Activated CD8-positive, alpha-beta T cell treated with anti-CD3 and anti-CD28 coated beads for 36 hours (primary cell): Measurements from ENCODE around the gene TRIM9. TPM values are rescaled to one million over a fixed set of nuclear protein-coding genes. Genes with fewer than 3 reads are reported as not detected.

Source experiments
- ATAC-seq: fragments of 200-7000 bp; cut with Tn5 transposase; one replicate; pipeline ENCODE4 v1.10.0; 2021; ENCODE audit warnings: mild to moderate bottlenecking, moderate library complexity
- CTCF ChIA-PET: fragments of 350-600 bp; sonication (Branson Sonifier 250); formaldehyde crosslinking; loops from one replicate; lab custom pipeline; 2021; ENCODE audit warnings: antibody characterized with exemption; lab: Charles Lee
- POLR2A ChIA-PET: fragments of 350-600 bp; sonication (Branson Sonifier 250); formaldehyde crosslinking; loops from one replicate; lab custom pipeline; 2021; ENCODE audit warnings: antibody characterized with exemption; lab: Charles Lee
- DNase-seq: peaks from one replicate; pipeline ENCODE4 v3.0.0-alpha.2; 2020
- H3K27ac Mint-ChIP-seq: one replicate; pipeline ENCODE4 v1.8.0; 2021; ENCODE audit warnings: mild to moderate bottlenecking, mixed read lengths
- H3K27me3 Mint-ChIP-seq: one replicate; pipeline ENCODE4 v1.8.0; 2021; ENCODE audit warnings: mixed read lengths
- H3K36me3 Mint-ChIP-seq: one replicate; pipeline ENCODE4 v1.8.0; 2021; ENCODE audit warnings: low read depth, mixed read lengths
- H3K4me1 Mint-ChIP-seq: one replicate; pipeline ENCODE4 v1.8.0; 2021; ENCODE audit warnings: low read depth, mixed read lengths
- H3K4me3 Mint-ChIP-seq: one replicate; pipeline ENCODE4 v1.8.0; 2021; ENCODE audit warnings: mild to moderate bottlenecking, moderate library complexity, mixed read lengths
- H3K9me3 Mint-ChIP-seq: one replicate; pipeline ENCODE4 v1.8.0; 2021; ENCODE audit warnings: mixed read lengths
- CTCF ChIP-seq: fragments of 200-600 bp; IDR thresholded peaks from one replicate; pipeline ENCODE4 v1.8.0; 2022; ENCODE audit warnings: antibody characterized with exemption, mild to moderate bottlenecking
- intact Hi-C: fragments of 100-400 bp; cut with micrococcal nuclease; formaldehyde crosslinking; loops from one replicate; pipeline ENCODE4 v1.10.0; 2022
- total RNA-seq, 2 experiments: library from RNA; stranded (reverse); gene quantifications; one replicate each; pipeline ENCODE4 v1.2.3, GENCODE V29; 2021

The TRIM9 gene
- total RNA-seq, 2 experiments from 2014 or later: 6.5 to 7.2 TPM

GRCh38 chr14:51119411-51120051, 24.6 kb upstream of the TRIM9 start:
- Mint-ChIP-seq H3K27ac (no peak overlapping the region), H3K9me3 (no peaks in the 10 kb centered on the region), H3K27me3 (peaks cover 3% of the 10 kb centered on the region), H3K36me3 (no peaks in the 10 kb centered on the region), H3K4me3 (no peak overlapping the region), H3K4me1 (peaks cover 4% of the 10 kb centered on the region)
- no peak for TF ChIP-seq CTCF
- DNase-seq: no peak
- ChIA-PET CTCF (interaction anchor here (1.3 kb wide), 1 partner anchor 99 kb away, joined by 3 read pairs; no protein-coding TSS in a partner anchor), POLR2A (no interaction called here)
- no peak for ATAC-seq
- intact Hi-C loops: no loop called here

DNA sequence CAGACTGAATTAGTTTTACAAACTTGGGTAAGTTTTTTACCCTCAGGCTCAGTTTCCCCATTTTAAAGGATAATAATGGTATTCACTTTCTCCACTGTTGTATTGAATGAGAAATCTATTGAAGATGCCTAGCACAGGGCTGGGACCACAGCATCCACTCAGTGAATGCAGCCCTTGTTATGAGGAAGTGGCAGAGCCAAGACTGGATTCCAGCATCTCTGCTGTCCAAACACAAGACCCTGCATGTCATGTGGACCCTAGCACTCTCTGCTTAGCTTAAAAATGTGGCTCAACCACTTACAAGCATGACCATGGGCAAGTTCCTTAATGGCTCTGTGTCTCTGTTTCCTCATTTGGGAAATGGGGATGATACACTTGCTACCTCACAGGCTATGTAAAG, 24.1 kb upstream of the TRIM9 start:
- H3K4me1 Mint-ChIP-seq: peaks cover 4% of the 10 kb centered on the region
- CTCF ChIA-PET: no interaction called here
- H3K4me3 Mint-ChIP-seq: no peak overlapping the region
- POLR2A ChIA-PET: no interaction called here
- H3K36me3 Mint-ChIP-seq: no peaks in the 10 kb centered on the region
- H3K27ac Mint-ChIP-seq: no peak overlapping the region
- DNase-seq: no peak
- TF ChIP-seq CTCF: no peak
- no peaks in the 10 kb centered on the region for H3K9me3 Mint-ChIP-seq
- ATAC-seq: no peak
- peaks cover 3% of the 10 kb centered on the region for H3K27me3 Mint-ChIP-seq
- intact Hi-C loops: no loop called here

- POLR2A ChIA-PET: no interaction called here
- Mint-ChIP-seq H3K9me3 (no peaks in the 10 kb centered on the region), H3K27ac (no peak overlapping the region), H3K4me1 (peaks cover 4% of the 10 kb centered on the region), H3K36me3 (no peaks in the 10 kb centered on the region), H3K4me3 (no peak overlapping the region), H3K27me3 (peaks cover 3% of the 10 kb centered on the region)
- intact Hi-C loops: no loop called here
- ATAC-seq: peak; percentile 30
- no peak for TF ChIP-seq CTCF
- DNase-seq: peak; percentile 8
- CTCF ChIA-PET: no interaction called here
Measured at GRCh38 chr14:51117593-51117992, 22.7 kb upstream of the TRIM9 start.

DNA sequence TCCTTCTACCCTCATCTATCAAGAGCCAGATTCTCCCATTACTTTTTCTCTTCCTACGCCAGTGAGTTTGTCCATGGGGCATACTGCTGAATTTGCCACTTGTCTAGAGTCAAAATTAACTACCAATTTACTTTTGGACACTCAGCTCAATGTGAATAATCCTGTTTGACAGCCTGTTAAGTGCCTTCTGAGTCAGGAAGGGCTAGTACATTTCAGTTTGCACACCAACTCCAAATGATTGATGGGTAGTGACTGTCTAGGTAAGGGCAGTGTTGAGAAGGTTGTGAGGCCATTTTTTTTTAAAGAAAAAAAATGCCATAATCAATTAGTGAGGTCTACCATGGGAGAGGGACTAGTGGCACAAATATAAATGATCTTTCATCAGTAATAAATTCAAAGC, 21.8 kb upstream of the TRIM9 start:
- Mint-ChIP-seq H3K27me3 (no peaks in the 10 kb centered on the region), H3K4me1 (peaks cover 4% of the 10 kb centered on the region), H3K27ac (no peak overlapping the region), H3K4me3 (no peak overlapping the region), H3K9me3 (no peaks in the 10 kb centered on the region), H3K36me3 (no peaks in the 10 kb centered on the region)
- ChIA-PET POLR2A (no interaction called here), CTCF (no interaction called here)
- no peak for ATAC-seq
- DNase-seq: no peak
- no peak for TF ChIP-seq CTCF
- intact Hi-C loops: no loop called here

- no peak for ATAC-seq
- no peaks in the 10 kb centered on the region for H3K9me3 Mint-ChIP-seq
Measured at GRCh38 chr14:51109651-51110050, 14.7 kb upstream of the TRIM9 start.

More at GRCh38 chr14:51109651-51110050, 14.7 kb upstream of the TRIM9 start:
- ChIA-PET POLR2A (no interaction called here), CTCF (no interaction called here)
- peaks cover 6% of the 10 kb centered on the region for H3K27me3 Mint-ChIP-seq
- no peaks in the 10 kb centered on the region for H3K36me3 Mint-ChIP-seq
- intact Hi-C loops: no loop called here
- H3K4me1 Mint-ChIP-seq: no peaks in the 10 kb centered on the region
- TF ChIP-seq CTCF: no peak
- H3K4me3 Mint-ChIP-seq: no peak overlapping the region
- no peak overlapping the region for H3K27ac Mint-ChIP-seq
- no peak for DNase-seq
